Hippocampal formation (tissue), 2 donors: Measurements from ENCODE around the gene ERBB2.

Experiments
- DNase-seq, 2 donors: peaks; one replicate each; lab custom pipeline; 2025; lab: John Stamatoyannopoulos, UW

ERBB2 gene

GRCh38 chr17:39699818-39700147 lies at the start of gene ERBB2:
ERBB2 (plus strand) TSS chr17:39700064; CDS start chr17:39700239, 175 bp downstream.
- no peak for DNase-seq

- no peak for DNase-seq
Measured at GRCh38 chr17:39650121-39650579, 49.7 kb upstream of the ERBB2 start.

GRCh38 chr17:39651923-39652586 lies 47.8 kb upstream of the ERBB2 start:
- DNase-seq, result no peak

GRCh38 chr17:39652587-39653315 lies 47.1 kb upstream of the ERBB2 start:
- peak; percentile 60 to 79 for DNase-seq

GRCh38 chr17:39653316-39653661 lies 46.6 kb upstream of the ERBB2 start:
- DNase-seq, result no peak

GRCh38 chr17:39653662-39654331 lies 46.1 kb upstream of the ERBB2 start:
- DNase-seq, result peak in 1 of 2 donors; percentile 42

- no peak for DNase-seq
Measured at GRCh38 chr17:39655105-39655504, 44.8 kb upstream of the ERBB2 start.

- no peak for DNase-seq
Measured at GRCh38 chr17:39658346-39658745, 41.5 kb upstream of the ERBB2 start.

- no peak for DNase-seq
Measured at GRCh38 chr17:39658760-39659159, 41.1 kb upstream of the ERBB2 start.

GRCh38 chr17:39659279-39660010 lies 40.4 kb upstream of the ERBB2 start:
- DNase-seq, result no peak

GRCh38 chr17:39660011-39660360 lies 39.9 kb upstream of the ERBB2 start:
- no peak for DNase-seq

- DNase-seq, result no peak
Measured at GRCh38 chr17:39660397-39661385, 39.2 kb upstream of the ERBB2 start.

GRCh38 chr17:39661744-39662541 lies 37.9 kb upstream of the ERBB2 start:
- DNase-seq, result no peak

- no peak for DNase-seq
Measured at GRCh38 chr17:39662551-39663339, 37.1 kb upstream of the ERBB2 start.

- DNase-seq, result no peak
Measured at GRCh38 chr17:39663340-39663687, 36.5 kb upstream of the ERBB2 start.

GRCh38 chr17:39663688-39664580 lies 35.9 kb upstream of the ERBB2 start:
- no peak for DNase-seq

GRCh38 chr17:39664581-39665561 lies 35.0 kb upstream of the ERBB2 start, which contains the start of gene TCAP:
TCAP (plus strand) TSS chr17:39665349; CDS start chr17:39665360, 11 bp downstream.
- DNase-seq, result no peak
